IPS-18a (cell line): ENCODE measurements around the gene MCF2L2.

Source experiments
- H3K27ac ChIP-seq: one replicate; pipeline ENCODE4 v1.5.1; 2013; ENCODE audit warnings: low read length
- H3K27me3 ChIP-seq: one replicate; pipeline ENCODE4 v1.6.1; 2013; ENCODE audit warnings: mild to moderate bottlenecking, low read length; ENCODE audit not compliant: control insufficient read depth, insufficient read depth
- H3K36me3 ChIP-seq: one replicate; pipeline ENCODE4 v1.6.1; 2013; ENCODE audit warnings: low read depth, low read length; ENCODE audit not compliant: control insufficient read depth
- H3K4me1 ChIP-seq: one replicate; pipeline ENCODE4 v1.6.1; 2013; ENCODE audit warnings: low read depth, low read length; ENCODE audit not compliant: control insufficient read depth
- H3K4me3 ChIP-seq: one replicate; pipeline ENCODE4 v1.5.1; 2013; ENCODE audit warnings: low read length
- H3K9ac ChIP-seq: one replicate; pipeline ENCODE4 v1.6.1; 2013; ENCODE audit warnings: mild to moderate bottlenecking, low read length, moderate library complexity
- H3K9me3 ChIP-seq: one replicate; pipeline ENCODE4 v1.6.1; 2013; ENCODE audit warnings: low read depth, low read length; ENCODE audit not compliant: control insufficient read depth

MCF2L2 gene

DNA sequence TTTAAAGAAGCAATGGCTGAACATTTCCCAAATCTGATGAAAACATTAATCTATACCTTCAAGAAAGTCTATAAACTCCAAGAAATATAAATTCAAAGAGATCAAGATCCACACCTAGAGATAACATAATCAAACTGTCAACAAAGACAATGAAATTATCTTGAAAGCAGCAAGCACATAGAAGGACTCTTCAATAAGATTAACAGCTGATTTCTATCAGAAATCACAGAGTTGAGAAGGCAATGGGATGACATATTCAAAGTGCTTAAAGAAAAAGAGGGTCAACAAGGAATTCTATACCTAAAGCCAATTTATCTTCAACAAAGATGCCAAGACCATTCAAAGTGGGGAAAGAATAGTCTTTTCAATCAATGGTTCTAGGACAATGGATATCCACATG, 224.7 kb downstream of the MCF2L2 start:
- H3K4me1 ChIP-seq = peaks cover 7% of the 10 kb centered on the region
- no peak overlapping the region for H3K4me3 ChIP-seq
- H3K9me3 ChIP-seq = no peaks in the 10 kb centered on the region
- no peak overlapping the region for H3K27ac ChIP-seq
- no peaks in the 10 kb centered on the region for H3K27me3 ChIP-seq
- H3K9ac ChIP-seq = no peak overlapping the region
- H3K36me3 ChIP-seq = no peaks in the 10 kb centered on the region

DNA sequence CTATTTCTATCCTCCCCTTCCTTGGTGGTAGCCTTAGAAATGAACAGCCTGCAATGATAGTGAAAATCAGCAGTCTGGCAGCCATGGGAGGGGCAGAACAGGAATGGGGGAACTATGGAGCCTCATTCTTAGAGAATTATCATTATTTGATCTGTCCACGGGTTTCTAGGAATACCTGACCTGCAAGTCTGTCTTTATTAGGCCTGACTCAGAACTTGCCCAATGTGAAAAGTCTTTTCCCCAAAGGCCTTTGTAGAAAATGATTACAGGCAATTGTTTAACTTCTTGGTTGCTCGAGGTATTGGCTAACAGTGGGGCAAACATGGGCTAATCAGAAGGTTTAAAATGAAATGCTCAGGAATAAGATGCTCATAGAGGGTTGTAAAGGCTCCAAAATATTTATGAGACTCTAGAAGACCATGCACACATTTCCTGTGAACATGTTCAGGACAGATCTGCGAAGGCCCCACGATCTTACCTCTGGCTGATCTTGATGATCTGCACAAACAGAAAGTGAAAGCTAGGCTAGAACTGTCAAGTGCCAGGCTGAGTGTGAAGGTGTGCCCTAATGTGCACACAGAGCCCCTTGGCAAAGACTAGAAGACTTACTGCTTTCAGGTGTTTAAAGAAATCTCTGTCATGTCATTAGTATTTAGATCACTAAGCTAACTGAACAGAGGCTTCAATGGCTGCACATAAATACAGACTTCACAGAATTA, 226.3 kb downstream of the MCF2L2 start:
- Histone ChIP-seq H3K9me3 (no peaks in the 10 kb centered on the region), H3K36me3 (no peaks in the 10 kb centered on the region), H3K4me3 (no peak overlapping the region), H3K9ac (no peak overlapping the region), H3K27ac (no peak overlapping the region), H3K4me1 (peaks cover 7% of the 10 kb centered on the region), H3K27me3 (no peaks in the 10 kb centered on the region)

DNA sequence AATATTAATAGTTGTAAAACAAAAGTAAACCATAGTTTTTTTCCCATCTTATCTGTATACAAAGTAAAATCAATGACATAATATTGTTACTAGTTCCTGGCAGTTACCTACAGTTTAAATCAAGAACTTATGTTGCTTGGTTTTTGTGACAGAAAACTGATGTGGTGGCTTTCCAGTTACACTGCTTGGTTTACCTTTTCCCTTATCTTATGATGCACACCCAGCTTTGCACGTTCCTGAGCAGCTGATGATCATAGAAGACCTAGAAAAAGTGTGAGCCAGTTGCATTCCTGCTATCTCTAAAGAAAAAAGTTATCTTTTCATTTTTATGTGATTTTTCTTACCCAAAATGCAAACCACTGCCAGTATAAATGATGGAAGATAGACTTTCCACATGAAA, 229.5 kb downstream of the MCF2L2 start:
- Histone ChIP-seq H3K9me3 (no peaks in the 10 kb centered on the region), H3K27me3 (no peaks in the 10 kb centered on the region), H3K36me3 (no peaks in the 10 kb centered on the region), H3K27ac (no peak overlapping the region), H3K4me1 (no peaks in the 10 kb centered on the region), H3K4me3 (no peak overlapping the region), H3K9ac (no peak overlapping the region)

DNA sequence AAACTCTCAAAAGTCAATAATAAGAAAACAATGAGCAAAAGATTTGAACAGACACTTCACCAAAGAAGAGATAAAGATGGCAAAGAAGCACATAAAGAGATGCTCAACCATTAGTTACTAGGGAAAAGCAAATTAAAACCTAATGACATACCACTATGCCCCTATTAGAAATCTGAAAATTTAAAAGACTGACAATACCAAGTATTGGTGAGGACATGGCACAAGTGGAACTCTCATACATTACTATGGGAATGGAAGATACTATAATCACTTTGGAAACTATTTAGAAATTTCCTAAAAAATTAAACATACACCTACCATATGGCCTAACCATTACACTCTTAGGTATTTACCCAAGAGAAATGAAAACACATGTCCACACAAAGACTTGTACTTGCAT, 230.7 kb downstream of the MCF2L2 start:
- Histone ChIP-seq H3K4me1 (no peaks in the 10 kb centered on the region), H3K9me3 (no peaks in the 10 kb centered on the region), H3K9ac (no peak overlapping the region), H3K36me3 (no peaks in the 10 kb centered on the region), H3K27me3 (no peaks in the 10 kb centered on the region), H3K4me3 (no peak overlapping the region), H3K27ac (no peak overlapping the region)

DNA sequence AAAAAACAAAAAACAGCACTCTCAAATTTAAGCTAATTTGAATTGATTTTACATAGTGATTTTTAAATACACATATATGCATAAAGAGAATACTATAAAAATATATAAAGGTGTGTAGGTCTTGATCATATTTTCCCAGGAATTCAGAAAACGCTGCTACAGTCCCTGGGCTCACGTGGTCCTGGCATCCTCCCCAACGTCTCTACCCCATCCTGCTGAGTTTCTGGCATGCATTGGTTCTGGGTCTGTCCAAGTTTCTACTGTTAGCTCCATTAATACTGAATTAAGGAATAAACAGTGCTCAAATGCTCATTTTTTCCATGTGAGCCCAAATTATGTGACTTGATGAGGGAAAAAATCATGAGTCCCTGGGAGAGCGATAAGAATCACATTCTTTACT, 233.2 kb downstream of the MCF2L2 start:
- Histone ChIP-seq H3K27me3 (no peaks in the 10 kb centered on the region), H3K9ac (no peak overlapping the region), H3K27ac (no peak overlapping the region), H3K36me3 (no peaks in the 10 kb centered on the region), H3K4me3 (no peak overlapping the region), H3K4me1 (no peaks in the 10 kb centered on the region), H3K9me3 (no peaks in the 10 kb centered on the region)

DNA sequence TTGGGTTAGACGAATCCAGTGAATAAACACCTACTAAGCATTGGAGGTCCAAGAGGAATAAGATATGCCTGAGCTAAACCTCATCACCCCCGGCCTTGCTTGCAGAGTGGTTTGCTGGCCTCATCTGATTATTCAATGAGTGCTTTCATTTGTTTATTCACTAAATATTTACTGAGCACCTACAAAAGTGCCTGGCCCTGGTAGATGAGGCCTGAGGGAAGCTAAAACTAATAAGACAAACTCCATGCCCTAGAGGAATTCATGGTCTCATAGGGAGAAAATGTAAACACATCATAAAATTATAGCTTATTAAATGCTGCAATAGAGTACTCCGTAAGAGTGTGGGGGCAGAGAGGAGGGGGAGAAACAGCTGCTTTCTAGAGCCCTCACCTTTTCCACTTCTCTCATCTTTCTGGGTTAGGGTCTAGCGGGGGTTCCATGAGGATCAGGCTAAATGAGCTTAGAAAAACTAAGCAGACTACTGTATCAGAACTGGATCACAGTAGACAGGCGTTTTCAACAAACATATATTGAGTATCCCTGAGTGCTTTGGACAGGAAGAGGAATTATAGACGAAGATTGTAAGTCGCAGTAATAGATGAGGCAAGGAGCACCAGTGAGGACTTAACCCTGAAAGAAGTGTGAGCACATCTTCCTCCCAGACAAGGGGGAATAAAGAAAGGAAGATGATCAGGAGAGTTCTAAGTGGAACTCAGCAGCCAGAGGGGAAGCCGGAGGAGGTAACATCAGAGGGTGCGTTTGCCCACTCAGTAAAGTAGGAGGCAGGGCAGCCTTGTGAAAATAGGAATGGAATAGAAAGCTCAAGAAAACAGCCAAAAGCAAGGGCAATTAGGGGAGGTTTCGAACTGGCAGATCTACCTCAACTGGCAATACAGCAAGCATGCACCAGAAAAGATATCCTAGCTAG, 234.4 kb downstream of the MCF2L2 start:
- Histone ChIP-seq H3K36me3 (no peaks in the 10 kb centered on the region), H3K27ac (no peak overlapping the region), H3K9me3 (no peaks in the 10 kb centered on the region), H3K4me1 (no peaks in the 10 kb centered on the region), H3K27me3 (no peaks in the 10 kb centered on the region), H3K4me3 (no peak overlapping the region), H3K9ac (no peak overlapping the region)

DNA sequence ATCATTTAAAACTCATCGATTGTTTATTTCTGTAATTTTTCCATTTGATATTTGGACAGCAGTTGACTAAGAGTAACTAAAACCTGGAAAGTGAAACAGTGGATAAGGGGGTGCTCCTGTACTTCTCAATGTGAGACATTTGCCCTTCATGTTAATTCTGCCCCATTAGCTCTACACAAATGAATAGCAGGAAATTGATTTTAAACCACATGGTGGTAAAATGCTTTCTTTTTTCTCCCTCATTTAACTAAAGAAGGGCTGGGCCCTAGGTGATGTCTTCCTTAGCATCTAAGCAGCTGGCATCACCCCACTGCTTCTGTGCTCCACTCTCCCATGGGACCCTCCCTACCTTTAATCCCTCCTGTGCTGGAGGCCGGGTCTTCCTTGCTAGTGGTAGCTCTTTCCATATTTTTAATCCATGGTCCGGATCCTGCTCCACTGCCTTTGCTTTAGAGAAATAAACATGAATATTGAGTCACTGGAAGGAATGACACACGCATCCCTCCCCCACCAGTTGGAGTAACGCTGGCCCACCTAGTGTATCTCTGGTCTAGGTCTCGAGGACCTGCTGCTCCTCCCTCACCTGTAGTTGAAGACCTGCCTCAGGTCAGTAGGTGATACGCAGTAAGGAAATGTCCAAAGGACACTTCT, 235.6 kb downstream of the MCF2L2 start:
- no peak overlapping the region for H3K9ac ChIP-seq
- H3K4me1 ChIP-seq = no peaks in the 10 kb centered on the region
- no peaks in the 10 kb centered on the region for H3K36me3 ChIP-seq
- H3K27ac ChIP-seq = no peak overlapping the region
- no peaks in the 10 kb centered on the region for H3K9me3 ChIP-seq
- no peak overlapping the region for H3K4me3 ChIP-seq
- no peaks in the 10 kb centered on the region for H3K27me3 ChIP-seq

DNA sequence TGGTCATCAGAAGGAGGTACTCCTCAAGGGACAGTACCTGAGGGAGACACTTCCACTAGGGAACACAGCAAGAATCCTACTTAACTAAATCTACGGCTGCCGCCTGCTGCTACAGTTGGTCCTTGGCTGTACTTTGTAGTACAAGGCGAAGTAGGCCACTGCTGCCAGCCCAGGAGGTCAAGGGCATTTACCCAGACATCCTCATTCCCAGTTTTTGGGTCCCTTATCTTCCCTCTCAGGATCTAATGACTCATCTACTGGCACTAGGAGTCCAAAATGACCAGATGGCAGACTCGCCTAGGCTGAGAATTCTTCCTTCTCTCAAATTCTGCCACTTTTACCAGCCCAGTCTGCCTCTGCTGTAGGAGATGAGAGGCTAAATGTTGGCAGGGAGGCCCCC, 238.8 kb downstream of the MCF2L2 start:
- Histone ChIP-seq H3K27me3 (no peaks in the 10 kb centered on the region), H3K4me1 (no peaks in the 10 kb centered on the region), H3K9ac (no peak overlapping the region), H3K27ac (no peak overlapping the region), H3K36me3 (no peaks in the 10 kb centered on the region), H3K4me3 (no peak overlapping the region), H3K9me3 (no peaks in the 10 kb centered on the region)

DNA sequence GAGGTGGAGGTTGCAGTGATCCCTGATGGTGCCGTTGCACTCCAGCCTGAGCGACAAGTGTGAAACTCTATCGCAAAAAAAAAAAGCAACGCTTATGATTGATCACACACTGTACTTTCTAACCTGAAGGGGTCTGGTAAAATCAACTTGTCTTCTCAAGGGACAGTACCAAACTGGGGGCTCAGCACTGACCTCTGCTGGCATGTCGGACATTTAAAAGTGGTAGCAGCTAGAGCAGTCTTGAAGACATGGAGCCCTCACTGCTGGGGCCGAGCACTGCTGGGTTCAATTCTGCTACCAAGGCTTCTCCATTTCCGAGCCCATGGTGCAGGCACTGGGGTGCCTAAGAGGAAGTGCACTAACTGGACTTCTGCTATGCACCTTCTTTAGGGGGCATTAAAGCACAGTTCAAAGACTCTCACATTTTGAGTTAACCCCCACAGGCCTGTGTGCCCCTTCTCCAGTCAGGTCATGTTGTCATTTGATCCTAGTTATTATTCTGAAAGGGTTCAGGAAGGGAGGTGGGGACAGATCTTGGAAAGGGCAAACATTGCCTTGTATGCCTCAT, 239.4 kb downstream of the MCF2L2 start:
- no peaks in the 10 kb centered on the region for H3K4me1 ChIP-seq
- no peaks in the 10 kb centered on the region for H3K36me3 ChIP-seq
- no peaks in the 10 kb centered on the region for H3K27me3 ChIP-seq
- no peak overlapping the region for H3K27ac ChIP-seq
- no peak overlapping the region for H3K9ac ChIP-seq
- H3K4me3 ChIP-seq = no peak overlapping the region
- H3K9me3 ChIP-seq = no peaks in the 10 kb centered on the region

DNA sequence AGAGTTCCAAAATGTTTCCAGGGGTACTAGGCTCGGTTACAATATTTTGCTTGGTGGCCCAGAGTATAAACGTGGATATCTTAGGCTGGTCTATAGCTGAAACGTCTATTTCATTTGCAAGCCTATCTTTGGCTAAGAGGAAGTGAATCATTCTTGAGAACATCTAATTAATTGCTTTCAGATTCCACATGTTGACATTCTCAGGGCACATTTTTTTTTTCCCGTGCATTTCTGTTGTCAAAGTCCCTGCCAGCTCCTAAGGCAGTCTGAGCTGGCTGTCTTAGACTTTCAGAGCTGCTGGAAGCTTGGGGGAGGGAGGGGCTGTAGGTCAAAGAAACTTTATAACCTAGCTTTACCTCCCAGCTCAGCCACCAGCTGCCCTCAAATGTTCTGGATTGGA, 242.7 kb downstream of the MCF2L2 start:
- Histone ChIP-seq H3K9ac (no peak overlapping the region), H3K27ac (no peak overlapping the region), H3K4me3 (no peak overlapping the region), H3K9me3 (no peaks in the 10 kb centered on the region), H3K4me1 (no peaks in the 10 kb centered on the region), H3K36me3 (no peaks in the 10 kb centered on the region), H3K27me3 (peaks cover under 1% of the 10 kb centered on the region)
